ENCODE measurements around the gene DPEP1. TPM values are rescaled to one million over a fixed set of nuclear protein-coding genes. Genes with fewer than 3 reads are reported as not detected.

Gene DPEP1
- polyA plus RNA-seq, 3 donors, result not detected

GRCh38 chr16:89621698-89622409 is 8.4 kb downstream of the DPEP1 start:
- Mint-ChIP-seq H3K9me3 (peaks cover 0 to 4% (median 0%) of the 10 kb centered on the region in 7 donors), H3K27ac (no peak overlapping the region), H3K4me3 (no peak overlapping the region), H3K27me3 (ENCODE audit: low read depth in 3 of 3) (peaks cover 10 to 21% (median 15%) of the 10 kb centered on the region in 3 donors), H3K36me3 (no peaks in the 10 kb centered on the region), H3K4me1 (no peaks in the 10 kb centered on the region)
- no peaks in the 10 kb centered on the region for H3K9me3 ChIP-seq (replicated peaks in 1 of 2; ENCODE audit: control insufficient read depth in 1 of 2, insufficient read depth in 1 of 2, low read length in 2 of 2)
- no peak for DNase-seq
- 90% methylated on average over 18 of the region's 32 CpGs for WGBS (ENCODE audit: insufficient coverage)
- intact Hi-C loops (cut with micrococcal nuclease), result no loop called here
- H3K4me1 ChIP-seq (ENCODE audit: control insufficient read depth in 1 of 2, insufficient read depth in 2 of 2, low read length in 2 of 2), result no peaks in the 10 kb centered on the region
- no peak overlapping the region for H3K4me2 ChIP-seq (replicated peaks; ENCODE audit: extremely low read depth, low read length, poor library complexity, severe bottlenecking)
- TF ChIP-seq, protein P1, sequence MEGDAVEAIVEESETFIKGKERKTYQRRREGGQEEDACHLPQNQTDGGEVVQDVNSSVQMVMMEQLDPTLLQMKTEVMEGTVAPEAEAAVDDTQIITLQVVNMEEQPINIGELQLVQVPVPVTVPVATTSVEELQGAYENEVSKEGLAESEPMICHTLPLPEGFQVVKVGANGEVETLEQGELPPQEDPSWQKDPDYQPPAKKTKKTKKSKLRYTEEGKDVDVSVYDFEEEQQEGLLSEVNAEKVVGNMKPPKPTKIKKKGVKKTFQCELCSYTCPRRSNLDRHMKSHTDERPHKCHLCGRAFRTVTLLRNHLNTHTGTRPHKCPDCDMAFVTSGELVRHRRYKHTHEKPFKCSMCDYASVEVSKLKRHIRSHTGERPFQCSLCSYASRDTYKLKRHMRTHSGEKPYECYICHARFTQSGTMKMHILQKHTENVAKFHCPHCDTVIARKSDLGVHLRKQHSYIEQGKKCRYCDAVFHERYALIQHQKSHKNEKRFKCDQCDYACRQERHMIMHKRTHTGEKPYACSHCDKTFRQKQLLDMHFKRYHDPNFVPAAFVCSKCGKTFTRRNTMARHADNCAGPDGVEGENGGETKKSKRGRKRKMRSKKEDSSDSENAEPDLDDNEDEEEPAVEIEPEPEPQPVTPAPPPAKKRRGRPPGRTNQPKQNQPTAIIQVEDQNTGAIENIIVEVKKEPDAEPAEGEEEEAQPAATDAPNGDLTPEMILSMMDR (IDR thresholded peaks at IDR 0.05), result no peak
- H2AFZ ChIP-seq (ENCODE audit: insufficient read depth, low read depth, low read length, poor library complexity, severe bottlenecking), result no peak overlapping the region
- H3K27ac ChIP-seq (ENCODE audit: low read depth in 1 of 2, low read length in 2 of 2), result no peak overlapping the region
- no peaks in the 10 kb centered on the region for H4K20me1 ChIP-seq (ENCODE audit: insufficient read depth, low read length)
- H3K36me3 ChIP-seq (replicated peaks in 1 of 2; ENCODE audit: control insufficient read depth in 1 of 2, insufficient read depth in 2 of 2, low read length in 2 of 2), result no peaks in the 10 kb centered on the region
- no peak overlapping the region for H3K9ac ChIP-seq (ENCODE audit: insufficient read depth, low read length, poor library complexity, severe bottlenecking)
- no peak overlapping the region for H3K4me3 ChIP-seq (replicated peaks in 1 of 3; ENCODE audit: low read depth in 2 of 3, low read length in 3 of 3)
- no peaks in the 10 kb centered on the region for H3K79me2 ChIP-seq (ENCODE audit: insufficient read depth, low read length)
- peaks cover 0 to 16% of the 10 kb centered on the region in 2 donors for H3K27me3 ChIP-seq (ENCODE audit: control insufficient read depth in 2 of 2, insufficient read depth in 2 of 2, low read length in 2 of 2)

DNA sequence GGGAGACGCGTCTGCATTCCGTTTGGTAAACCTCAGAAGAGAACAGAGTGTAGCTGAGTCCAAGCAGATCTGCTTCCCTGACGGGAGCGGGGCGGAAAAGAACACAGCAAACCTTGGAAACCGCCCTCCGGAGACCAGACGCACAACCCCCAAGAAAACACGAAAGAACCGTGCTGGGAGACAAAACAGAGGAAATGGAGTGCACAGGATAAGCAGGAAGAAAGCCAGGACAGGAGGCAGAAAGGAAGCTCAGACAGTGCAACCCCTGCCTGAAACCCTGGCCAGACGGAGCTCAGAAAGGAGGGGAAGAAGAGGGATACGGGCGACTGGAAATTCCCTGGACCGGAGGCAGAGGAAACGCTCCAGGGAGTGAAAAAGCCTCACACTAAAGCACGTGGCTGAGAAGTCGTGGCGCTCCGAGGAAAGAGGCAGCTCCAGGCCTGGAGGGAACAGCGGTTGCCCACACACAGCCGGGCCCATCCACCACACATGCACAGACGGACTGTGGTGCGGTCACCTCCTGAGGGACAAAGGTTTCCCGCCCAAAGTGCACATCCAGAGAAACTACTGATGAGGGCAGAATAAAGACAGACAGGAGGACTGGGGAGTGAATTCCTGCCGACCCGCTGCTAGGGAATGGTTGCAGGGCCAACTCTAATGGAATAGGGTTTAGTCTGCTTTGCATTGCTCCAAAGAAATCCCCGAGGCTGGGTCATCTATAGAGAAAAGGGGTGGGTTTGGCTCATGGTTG is 10.2 kb downstream of the DPEP1 start:
- intact Hi-C loops (cut with micrococcal nuclease), result no loop called here
- no peak overlapping the region for H3K4me2 ChIP-seq (replicated peaks; ENCODE audit: extremely low read depth, low read length, poor library complexity, severe bottlenecking)
- peak overlapping the region in 1 of 2 donors; percentile 8 for H3K4me3 Mint-ChIP-seq

More for the DNA sequence above, 10.2 kb downstream of the DPEP1 start:
- H3K9me3 ChIP-seq (replicated peaks in 1 of 2; ENCODE audit: control insufficient read depth in 1 of 2, insufficient read depth in 1 of 2, low read length in 2 of 2), result no peaks in the 10 kb centered on the region
- Mint-ChIP-seq H3K27ac (peak overlapping the region in 1 of 7 donors; percentile 26), H3K4me1 (peaks cover 7% of the 10 kb centered on the region), H3K36me3 (no peaks in the 10 kb centered on the region), H3K9me3 (peaks cover 0 to 4% (median 0%) of the 10 kb centered on the region in 7 donors), H3K27me3 (ENCODE audit: low read depth in 3 of 3) (peaks cover 11 to 27% (median 15%) of the 10 kb centered on the region in 3 donors)
- H3K36me3 ChIP-seq (replicated peaks in 1 of 2; ENCODE audit: control insufficient read depth in 1 of 2, insufficient read depth in 2 of 2, low read length in 2 of 2), result no peaks in the 10 kb centered on the region
- no peaks in the 10 kb centered on the region for H3K79me2 ChIP-seq (ENCODE audit: insufficient read depth, low read length)
- no peak overlapping the region for H3K27ac ChIP-seq (ENCODE audit: low read depth in 1 of 2, low read length in 2 of 2)
- H3K4me1 ChIP-seq (ENCODE audit: control insufficient read depth in 1 of 2, insufficient read depth in 2 of 2, low read length in 2 of 2), result no peaks in the 10 kb centered on the region
- no peaks in the 10 kb centered on the region for H4K20me1 ChIP-seq (ENCODE audit: insufficient read depth, low read length)
- peaks cover 0 to 16% of the 10 kb centered on the region in 2 donors for H3K27me3 ChIP-seq (ENCODE audit: control insufficient read depth in 2 of 2, insufficient read depth in 2 of 2, low read length in 2 of 2)
- no peak overlapping the region for H2AFZ ChIP-seq (ENCODE audit: insufficient read depth, low read depth, low read length, poor library complexity, severe bottlenecking)
- 72% methylated on average over 23 of the region's 28 CpGs for WGBS (ENCODE audit: insufficient coverage)
- TF ChIP-seq, protein P1 (IDR thresholded peaks at IDR 0.05), result no peak
- no peak overlapping the region for H3K9ac ChIP-seq (ENCODE audit: insufficient read depth, low read length, poor library complexity, severe bottlenecking)
- no peak for DNase-seq
- H3K4me3 ChIP-seq (replicated peaks in 1 of 3; ENCODE audit: low read depth in 2 of 3, low read length in 3 of 3), result no peak overlapping the region

Measured in CD14-positive monocyte (primary cell).